ENCODE data around the gene SP9.

- TF ChIP-seq CTCF (IDR thresholded peaks at IDR 0.05) (no peak), POLR2A (IDR thresholded peaks at IDR 0.05) (no peak), EP300 (IDR thresholded peaks at IDR 0.05) (no peak)
Observed at GRCh38 chr2:174350018-174350417, 15.3 kb downstream of the SP9 start.

All from ovary (tissue), 3 donors.